HG02610 (cell line): Measurements from ENCODE around the gene UBE2N.

ENCODE experiments used
- ATAC-seq: cut with Tn5 transposase; IDR thresholded peaks from one replicate; pipeline ENCODE4 v1.9.1; 2021; ENCODE audit warnings: mild to moderate bottlenecking, moderate library complexity; ENCODE audit not compliant: unreplicated experiment

UBE2N gene, protein sequence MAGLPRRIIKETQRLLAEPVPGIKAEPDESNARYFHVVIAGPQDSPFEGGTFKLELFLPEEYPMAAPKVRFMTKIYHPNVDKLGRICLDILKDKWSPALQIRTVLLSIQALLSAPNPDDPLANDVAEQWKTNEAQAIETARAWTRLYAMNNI

DNA sequence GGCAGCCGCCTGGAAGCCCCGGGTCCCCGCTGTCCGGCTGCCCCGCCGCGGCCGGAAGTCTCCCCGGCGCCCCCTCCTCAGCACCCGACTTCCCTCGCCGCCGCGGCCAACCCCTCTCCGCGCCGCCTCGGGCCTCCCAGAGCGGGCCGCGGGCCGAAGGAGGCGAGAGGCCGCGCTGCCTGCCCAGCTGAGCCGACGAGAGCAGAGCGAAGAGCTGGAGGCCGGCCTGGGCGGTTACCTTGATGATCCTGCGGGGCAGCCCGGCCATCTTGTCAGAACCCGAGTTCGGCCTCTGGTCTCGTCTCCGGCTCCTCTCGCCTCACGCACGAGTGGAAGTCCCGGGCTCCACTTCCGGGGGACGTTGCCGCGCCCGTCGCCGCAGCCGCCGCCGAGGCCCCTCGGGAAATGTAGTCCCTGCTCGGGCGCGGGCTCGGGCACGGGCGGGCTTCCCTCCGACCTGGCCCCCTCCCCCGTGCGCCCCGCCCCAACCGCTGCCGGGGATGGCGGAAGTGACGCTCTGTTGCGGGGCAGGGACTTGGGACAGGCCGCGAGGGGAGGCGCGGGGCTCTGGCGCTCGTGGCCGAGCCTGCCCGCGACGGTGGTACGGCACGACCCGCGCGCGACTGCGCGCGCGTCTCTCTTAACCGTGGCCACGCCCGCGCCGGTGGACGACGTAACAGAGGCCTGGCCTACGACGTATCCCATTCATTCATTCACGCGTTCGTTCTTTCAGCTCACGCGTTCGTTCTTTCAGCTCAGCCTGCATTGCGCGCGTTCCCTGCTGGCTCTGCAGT, at the start of gene UBE2N:
UBE2N (minus strand) TSS at position 331 of the 794 bp plus-strand sequence; CDS start at position 268, 63 bp downstream.
- ATAC-seq = peak; percentile 83

DNA sequence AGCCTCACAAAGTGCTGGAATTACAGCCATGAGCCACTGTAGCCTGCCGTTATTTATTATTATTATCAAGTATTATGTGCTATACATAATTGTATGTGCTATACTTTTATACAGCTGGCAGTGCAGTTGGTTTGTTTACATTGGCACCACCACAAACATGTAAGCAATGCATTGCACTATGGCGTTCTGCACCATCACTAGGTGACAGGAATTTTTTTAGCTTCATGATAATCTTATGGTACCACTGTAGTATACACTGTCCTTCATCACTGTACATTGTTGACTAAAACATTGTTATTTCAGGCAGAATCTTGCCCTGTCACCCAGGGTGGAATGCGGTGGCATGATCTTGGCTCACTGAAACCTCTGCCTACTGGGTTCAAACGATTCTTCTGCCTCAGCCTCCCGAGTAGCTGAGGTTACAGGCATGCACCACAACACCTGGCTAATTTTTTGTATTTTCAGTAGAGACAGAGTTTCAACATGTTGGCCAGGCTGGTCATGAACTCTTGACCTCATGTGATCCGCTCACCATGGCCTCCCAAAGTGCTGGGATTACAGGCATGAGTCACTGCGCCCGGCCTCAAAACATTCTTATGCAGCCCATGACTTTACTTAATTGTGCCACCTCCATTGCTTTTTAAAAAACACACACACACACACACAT, 42.7 kb upstream of the UBE2N start:
- no peak for ATAC-seq

DNA sequence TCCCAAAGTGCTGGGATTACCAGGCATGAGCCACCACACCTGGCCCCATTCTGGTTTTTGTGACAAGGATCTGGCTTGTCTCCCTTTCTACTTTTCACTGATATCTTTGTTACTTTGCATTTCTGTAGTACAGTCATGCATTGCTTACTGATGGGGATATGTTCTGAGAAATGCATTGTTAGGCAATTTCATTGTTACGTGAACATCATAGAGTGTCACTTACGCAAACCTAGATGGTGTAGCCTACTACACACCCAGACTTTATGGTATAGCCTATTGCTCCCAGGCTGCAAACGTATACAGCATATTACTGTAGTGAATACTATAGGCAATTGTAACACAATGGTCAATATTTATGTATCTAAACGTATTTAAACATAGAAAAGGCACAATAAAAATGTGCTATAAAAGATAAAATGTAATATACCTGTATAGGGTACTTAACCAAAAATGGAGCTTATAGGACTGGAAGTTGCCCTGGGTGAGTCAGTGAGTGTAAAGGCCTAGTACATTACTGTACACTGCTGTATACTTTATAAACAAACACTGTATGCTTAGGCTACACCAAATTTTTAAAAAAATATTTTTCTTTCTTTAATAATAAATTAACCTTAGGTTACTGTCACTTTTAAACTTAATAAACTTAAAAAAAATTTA, 41.5 kb upstream of the UBE2N start:
- ATAC-seq = no peak

DNA sequence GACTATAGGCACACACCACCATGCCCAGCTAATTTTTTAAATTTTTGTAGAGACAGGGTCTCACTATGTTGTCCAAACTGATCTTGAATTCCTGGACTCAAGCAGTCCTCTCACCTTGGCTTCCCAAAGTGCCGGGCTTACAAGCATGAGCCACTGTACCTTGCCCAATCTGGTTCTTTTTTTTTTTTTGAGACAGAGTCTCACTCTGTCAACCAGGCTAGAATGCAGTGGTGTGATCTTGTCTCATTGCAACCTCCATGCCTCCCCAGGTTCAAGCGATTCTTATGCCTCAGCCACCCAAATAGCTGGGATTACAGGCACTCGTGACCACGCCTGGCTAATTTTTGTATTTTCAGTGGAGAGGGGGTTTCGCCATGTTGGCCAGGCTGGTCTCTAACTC, 41.0 kb upstream of the UBE2N start:
- no peak for ATAC-seq

DNA sequence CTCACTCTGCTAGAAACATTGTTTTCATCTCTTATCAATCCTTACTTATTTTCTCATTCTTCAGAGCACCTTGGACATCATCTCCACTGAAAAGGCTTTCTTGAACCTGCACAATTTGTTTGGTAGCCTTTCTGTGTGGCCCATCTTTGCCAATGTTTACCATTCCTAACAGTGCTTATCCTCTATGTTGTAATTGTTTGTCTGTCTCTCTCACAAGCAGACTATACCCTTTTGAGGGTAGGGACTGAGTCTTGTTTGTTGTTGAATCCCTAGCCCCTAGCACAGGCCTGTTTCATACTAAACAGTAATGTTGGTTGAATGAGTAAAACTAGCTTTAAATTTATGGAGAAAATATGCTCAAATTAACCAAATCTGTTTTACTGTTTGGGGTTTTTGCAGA, 34.8 kb upstream of the UBE2N start:
- no peak for ATAC-seq

DNA sequence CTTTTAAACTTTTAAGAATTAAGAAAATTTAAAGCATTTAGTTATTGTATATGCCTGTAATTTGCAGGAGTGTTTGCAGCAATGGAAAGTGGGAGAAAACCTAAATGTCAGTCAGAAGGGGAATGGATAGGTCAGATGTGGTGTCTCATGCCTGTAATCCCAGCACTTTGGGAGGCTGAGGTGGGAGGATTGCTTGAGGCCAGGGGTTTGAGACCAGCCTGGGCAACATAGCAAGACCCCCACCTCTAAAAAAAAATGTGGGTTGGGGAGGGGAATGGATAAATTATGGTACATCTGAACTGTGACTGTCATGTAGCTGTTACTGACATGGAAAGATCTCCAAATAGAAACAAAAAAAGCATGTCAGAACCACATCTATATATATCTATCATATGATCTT, 27.6 kb upstream of the UBE2N start:
- no peak for ATAC-seq

DNA sequence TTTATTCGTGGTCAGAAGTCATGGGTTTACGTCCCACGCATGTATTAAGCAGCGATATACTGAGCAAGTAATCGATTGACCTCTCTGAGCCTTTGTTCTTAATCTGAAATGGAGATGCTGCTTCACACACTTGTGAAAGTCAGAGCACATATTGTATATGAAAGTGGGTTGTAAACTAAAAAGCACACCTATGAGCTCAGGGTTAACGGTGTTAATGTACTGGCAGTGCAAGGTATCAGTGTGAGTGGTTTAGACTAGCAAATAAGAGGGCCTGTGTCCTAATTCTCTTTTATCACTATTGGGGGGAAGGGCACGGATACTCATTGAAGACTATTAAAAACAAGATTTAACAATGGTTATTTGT, 26.2 kb upstream of the UBE2N start:
- peak; percentile 24 for ATAC-seq

DNA sequence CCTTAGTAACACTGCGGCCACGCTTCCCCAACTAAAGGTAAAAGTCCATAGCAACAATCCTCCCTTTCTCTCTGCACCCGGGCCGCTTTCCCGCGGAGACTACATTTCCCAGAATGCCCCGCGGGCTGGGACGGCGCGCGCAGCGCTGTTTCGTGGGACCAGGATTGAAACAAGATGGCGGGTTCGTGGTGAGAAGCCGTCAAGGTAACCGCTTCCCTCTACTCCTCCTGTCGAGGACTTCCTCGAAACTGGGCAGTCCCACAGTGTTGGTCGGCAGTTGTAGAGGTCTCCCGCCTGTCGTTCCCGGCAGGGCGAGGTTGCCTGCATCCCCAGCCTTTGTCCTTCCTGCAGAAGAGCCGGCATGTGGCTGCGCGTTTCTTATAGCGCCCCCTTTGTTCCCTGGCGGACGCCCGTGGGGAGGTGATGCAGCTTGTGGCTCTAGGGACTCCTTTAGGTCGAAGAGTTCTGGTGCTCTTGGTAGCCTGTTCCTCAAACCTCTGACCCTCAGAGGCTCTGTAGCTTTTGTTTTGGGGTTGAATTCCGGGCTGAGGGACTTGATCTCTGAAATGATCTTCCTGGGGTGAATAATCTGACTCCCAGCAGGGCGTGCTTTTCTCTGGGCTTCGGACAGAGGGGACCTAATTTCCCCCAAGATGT, 25.7 kb upstream of the UBE2N start, which contains the start of gene MRPL42:
MRPL42 (plus strand) TSS at position 164 of the 657 bp plus-strand sequence. CDS start 1,772 bp downstream, outside the sequence.
- ATAC-seq = peak; percentile 84

DNA sequence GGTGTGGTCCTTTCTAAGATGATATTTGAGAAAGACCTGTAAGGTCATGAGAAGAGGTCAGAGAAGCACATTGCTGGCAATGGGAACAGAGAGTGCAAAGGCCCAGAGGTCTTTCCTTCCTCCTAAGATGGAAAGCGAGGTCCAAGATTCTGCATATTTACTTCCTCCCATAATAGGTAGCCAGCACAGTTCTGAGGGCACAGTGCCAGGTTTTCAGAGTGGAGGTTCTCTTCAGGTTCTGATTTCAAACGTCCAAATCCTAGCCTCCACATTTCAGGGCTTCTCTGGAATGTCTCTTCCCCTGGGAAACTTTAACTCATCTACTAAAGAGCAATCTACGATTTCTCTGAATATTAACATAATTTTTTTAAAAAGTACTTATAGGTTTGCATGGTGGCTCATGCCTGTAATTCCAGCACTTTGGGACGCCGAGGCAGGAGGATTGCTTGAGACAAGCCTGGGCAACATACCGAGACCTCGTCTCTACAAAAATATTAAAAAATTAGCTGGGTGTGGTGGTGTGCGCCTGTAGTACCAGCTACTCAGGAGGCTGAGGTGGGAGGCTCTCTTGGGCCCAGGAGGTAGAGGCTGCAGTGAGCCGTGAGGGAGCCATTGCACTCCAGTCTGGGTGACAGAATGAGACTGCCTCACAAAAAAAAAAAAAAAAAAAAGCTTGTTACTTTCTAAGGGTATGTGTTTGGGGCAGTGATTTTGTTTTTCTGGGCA, 25.0 kb upstream of the UBE2N start:
- no peak for ATAC-seq

DNA sequence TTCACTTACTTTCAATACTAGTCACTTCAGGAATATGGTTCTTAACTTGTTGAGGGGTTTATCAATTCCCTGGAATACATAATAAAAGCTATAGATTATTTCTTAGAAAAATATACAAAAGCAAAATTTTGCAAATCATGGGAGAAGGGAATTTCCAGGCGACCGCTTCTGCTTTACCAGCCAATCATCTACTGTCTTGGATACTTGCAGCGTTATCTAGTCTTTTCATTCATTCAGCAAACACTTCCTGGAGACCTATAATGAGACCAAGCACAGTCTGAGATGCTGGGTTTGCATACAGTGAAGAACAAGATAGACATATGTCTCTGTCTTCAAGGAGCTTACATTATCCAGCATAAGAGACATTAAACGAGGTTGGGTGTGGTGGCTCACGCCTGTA, 24.1 kb upstream of the UBE2N start:
- no peak for ATAC-seq

DNA sequence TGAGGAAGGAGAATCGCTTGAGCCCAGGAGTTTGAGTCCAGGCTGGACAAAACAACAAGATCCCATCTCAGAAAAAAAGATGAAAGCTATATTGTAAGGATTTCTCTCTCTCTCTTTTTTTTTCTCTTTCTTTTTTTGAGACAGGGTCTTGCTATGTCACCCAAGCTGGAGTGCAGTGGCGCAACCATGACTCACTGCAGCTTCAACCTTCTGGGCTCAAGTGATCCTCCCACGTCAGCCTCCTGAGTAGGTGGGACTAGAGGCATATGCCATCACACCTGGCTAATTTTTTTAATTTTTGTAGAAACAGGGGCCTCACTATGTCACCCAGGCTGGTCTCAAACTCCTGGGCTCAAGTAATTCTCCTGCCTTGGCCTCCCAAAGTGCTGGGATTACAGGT, 19.8 kb upstream of the UBE2N start:
- ATAC-seq = no peak

DNA sequence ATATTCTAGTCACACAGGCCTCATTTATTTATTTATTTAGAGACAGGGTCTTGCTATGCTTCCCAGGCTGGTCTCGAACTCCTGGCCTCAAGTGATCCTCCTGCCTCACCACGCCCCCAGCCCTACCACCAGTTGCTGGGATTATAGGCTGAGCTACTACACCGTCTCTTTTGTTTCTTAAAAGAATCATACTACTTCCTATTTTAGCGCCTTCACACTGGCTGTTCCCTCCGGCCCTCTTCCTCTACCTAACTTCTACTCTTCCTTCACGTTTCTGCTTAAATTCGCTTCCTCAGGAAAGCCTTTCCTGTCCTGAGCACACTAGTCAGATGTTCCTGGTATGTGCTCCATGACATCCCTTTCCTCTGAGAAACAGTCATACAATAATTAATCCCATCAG, 19.2 kb upstream of the UBE2N start:
- no peak for ATAC-seq

DNA sequence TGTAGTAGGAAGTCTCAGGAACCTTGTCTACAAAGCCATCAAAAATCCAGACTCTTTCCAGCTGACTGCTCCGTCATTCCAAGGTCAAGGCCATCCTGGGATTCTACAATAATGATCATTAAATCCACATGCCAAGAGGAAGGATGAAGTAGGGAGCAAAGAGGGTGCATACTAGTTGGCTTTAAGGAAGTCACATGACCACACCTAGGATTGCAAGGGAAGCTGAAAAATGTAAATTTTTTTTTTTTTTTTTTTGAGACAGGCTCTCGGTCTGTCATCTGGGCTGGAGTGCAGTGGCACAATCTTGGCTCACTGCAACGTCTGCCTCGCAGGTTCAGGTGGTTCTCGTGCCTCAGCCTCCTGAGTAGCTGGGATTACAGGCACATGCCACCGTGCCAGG, 18.3 kb upstream of the UBE2N start:
- ATAC-seq = no peak

DNA sequence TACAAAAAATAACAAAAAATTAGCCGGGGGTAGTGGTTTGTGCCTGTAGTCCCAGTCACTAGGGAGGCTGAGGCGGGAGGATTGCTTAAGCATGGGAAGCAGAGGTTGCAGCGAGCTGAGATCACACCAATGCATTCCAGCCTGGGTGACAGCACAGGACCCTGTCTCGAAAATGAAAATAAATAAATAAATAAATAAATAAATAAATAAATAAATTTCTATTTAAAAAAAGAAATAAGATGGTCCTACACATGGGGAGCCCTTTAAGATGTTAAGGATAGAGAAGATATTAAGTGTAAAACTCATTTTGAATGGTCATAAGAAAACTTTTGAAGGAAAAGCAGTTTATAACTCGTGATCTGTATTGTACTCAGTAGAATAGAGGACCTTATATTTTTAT, 17.4 kb upstream of the UBE2N start:
- ATAC-seq = no peak

DNA sequence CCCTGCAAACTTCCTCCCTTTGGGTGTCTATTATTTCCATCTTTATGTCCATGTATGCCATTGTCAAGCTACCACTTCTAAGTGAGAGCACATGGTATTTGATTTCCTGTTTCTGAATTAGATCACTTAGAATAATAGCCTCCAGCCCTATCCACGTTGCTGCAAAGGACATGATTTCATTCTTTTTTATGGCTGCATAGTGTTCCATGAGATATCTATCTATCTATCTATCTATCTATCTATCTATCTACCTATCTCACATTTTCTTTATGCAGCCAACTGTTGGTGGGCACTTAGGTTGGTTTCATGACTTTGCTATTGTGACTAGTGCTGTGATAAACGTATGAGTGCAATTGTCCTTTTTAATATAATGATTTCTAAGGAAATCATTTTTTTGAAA, 14.3 kb upstream of the UBE2N start:
- ATAC-seq = no peak

DNA sequence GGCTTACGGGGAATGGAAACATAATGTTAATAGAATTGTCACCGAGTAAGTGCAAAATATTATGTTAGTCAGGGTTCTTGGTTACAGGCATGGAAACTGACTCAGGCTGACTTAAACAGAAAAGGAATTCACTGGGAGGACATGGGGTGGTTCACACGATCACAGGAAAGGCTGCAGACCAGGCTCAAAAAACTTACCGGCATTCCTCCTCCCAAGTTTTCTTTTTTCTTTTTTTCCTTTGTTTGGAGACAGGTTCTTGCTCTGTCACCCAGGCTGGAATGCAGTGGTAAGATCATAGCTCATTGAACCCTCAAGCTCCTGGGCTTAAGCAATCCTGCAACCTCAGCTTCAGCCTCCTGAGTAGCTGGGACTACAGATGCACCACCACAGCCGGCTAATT, 11.9 kb upstream of the UBE2N start:
- ATAC-seq = no peak

DNA sequence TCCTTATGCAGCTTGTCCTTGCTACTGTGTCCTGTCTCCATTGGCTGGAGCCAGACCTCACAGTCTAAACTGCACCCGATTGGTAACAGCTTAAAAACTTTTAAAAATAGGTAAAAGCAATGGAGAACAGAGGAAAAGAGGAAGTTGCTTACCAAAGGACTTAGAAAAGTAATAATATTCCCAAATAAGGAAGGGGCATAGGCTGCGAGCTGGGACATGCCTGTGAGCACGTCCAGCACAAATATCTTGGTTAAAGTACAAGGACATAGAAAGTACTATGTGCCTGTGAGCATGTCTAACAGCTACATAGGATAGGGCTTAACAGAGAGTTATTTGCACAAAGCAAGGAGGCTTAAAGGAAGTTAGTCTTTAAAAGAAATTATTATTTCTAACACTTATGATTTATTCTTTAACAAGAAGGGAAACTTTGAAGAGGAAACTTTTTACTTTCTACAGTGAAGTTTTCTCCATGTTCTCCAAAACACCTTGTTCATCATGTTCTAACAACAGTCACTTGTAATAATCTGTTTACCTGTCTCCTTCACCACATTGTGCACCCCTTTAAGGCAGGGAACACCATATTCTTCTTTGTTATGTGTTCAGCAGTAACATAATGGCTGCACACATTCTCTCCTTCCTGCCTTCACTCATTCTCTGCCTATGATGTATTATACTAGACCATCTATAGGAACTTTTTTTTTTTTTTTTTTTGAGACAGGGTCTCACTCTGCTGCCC, 9.8 kb upstream of the UBE2N start:
- ATAC-seq = no peak

DNA sequence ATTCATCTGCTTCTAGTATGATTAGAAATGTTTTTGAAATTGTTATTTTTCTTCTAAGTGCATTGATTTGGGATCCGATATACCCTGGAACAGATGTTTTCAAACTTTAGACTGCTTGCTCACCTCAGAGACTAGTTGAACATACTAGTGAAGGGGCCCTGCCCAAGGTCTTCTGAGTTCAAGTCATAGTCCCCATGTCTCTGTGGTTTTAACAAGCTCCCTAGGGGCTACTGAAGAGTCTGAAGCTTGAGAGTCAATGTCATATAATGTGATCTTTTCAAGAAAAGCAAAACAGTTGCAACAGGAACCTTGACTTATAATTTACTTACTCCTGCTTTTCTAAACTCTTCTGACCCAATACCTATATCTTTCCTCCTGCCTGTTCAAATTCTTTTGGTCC, 7.5 kb upstream of the UBE2N start:
- peak; percentile 90 for ATAC-seq

DNA sequence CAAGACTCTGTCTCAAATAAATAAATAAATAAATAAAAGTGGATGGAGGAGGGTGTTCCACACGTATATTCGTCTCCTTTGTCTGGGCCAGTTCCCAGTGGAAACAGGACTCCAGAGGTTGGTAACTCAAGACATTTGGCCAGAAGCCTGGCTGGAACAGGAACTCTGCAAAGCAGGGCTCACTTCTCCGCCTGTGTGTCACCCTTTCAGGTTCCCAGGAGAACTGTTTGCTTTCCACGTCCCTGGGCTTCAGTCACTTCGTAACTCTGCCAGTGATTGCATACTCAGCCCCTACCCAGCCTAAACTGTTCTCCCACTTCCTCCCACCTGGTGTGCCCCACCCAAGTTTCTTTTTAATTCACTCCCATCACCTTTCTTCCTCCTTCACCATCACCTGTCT, 7.0 kb upstream of the UBE2N start:
- no peak for ATAC-seq
